Esophagus squamous epithelium (tissue), 5 donors: ENCODE measurements around the gene SET. TPM values are rescaled to one million over a fixed set of nuclear protein-coding genes. Genes with fewer than 3 reads are reported as not detected.

ENCODE experiments used
- DNase-seq: peaks from one replicate; lab custom pipeline; 2025; lab: John Stamatoyannopoulos, UW
- H3K27ac ChIP-seq, 4 donors: fragments of 200-600 bp; sonication (generic); one replicate each; pipeline ENCODE4 v1.5.1; 2016 to 2019; ENCODE audit warnings: mild to moderate bottlenecking in 1 of 4
- H3K27me3 ChIP-seq, 4 donors: fragments of 200-600 bp; sonication (generic); 1 replicate in 3 of 4; 2 replicates in 1 of 4; pipeline versions ENCODE4 v1.5.1 to v1.6.0; 2017 to 2021; ENCODE audit warnings: antibody characterized with exemption in 1 of 4
- H3K36me3 ChIP-seq, 3 donors: fragments of 200-600 bp; sonication (generic); one replicate each; pipeline ENCODE4 v1.5.1; 2016 to 2019
- H3K4me1 ChIP-seq, 3 donors: fragments of 200-600 bp; sonication (generic); one replicate each; pipeline ENCODE4 v1.5.1; 2017 to 2019
- H3K4me3 ChIP-seq, 4 donors: fragments of 200-600 bp; sonication (generic); 1 replicate in 3 of 4; 2 replicates in 1 of 4; pipeline ENCODE4 v1.5.1; 2016 to 2019; ENCODE audit warnings: mild to moderate bottlenecking in 2 of 4, moderate library complexity in 1 of 4
- H3K9me3 ChIP-seq, 3 donors: fragments of 200-600 bp; sonication (generic); one replicate each; pipeline ENCODE4 v1.5.1; 2016 to 2019
- CTCF ChIP-seq, 6 experiments: fragments of 450-650 bp in 4 of 6; fragments of 200-600 bp in 2 of 6; sonication (generic) in 2 of 6; IDR thresholded peaks; one replicate each; pipeline ENCODE4 v1.5.1; 2016 to 2019; ENCODE audit warnings: antibody characterized with exemption in 6 of 6, mild to moderate bottlenecking in 4 of 6, moderate library complexity in 4 of 6
- POLR2A ChIP-seq, 4 donors: fragments of 450-650 bp; IDR thresholded peaks; one replicate each; pipeline ENCODE4 v1.6.1; 2017; ENCODE audit warnings: antibody characterized with exemption in 4 of 4, mild to moderate bottlenecking in 4 of 4, moderate library complexity in 3 of 4
- WGBS, 2 donors: methylation state at CpG; one replicate each; pipeline ENCODE4 v1.1.5; 2018; 5-methylcytosine and 5-hydroxymethylcytosine counted together
- intact Hi-C: fragments of 100-400 bp; cut with DNase I; formaldehyde crosslinking; loops from one replicate; pipeline ENCODE4 v1.15.0; 2022
- total RNA-seq, 4 donors: library from RNA; depleted of rRNA; stranded (reverse); fragments of >200 nt; gene quantifications; one replicate each; pipeline ENCODE4 v1.1.0, GENCODE V29; 2016
- donor health status: DM: yes; HTN: yes; CAD: no.

Gene SET
- total RNA-seq, 4 donors from 2014 or later = 83.5 to 253 (median 215) TPM

GRCh38 chr9:128683340-128684064 is 5.5 kb upstream of the SET start:
- TF ChIP-seq POLR2A (IDR thresholded peaks at IDR 0.05) (no peak), CTCF (IDR thresholded peaks at IDR 0.05) (no peak)
- WGBS, 2 donors = 4 to 10% methylated on average over 12 to 16 of the region's 21 CpGs
- H3K9me3 ChIP-seq = no peaks in the 10 kb centered on the region
- peak overlapping the region; percentile 54 to 80 (median 64) for H3K4me3 ChIP-seq
- H3K27ac ChIP-seq = peak overlapping the region; percentile 92 to 97 (median 95)
- H3K36me3 ChIP-seq = no peaks in the 10 kb centered on the region
- intact Hi-C loops = no loop called here
- H3K27me3 ChIP-seq = no peaks in the 10 kb centered on the region
- no peak for DNase-seq
- H3K4me1 ChIP-seq = peaks cover 33 to 63% (median 36%) of the 10 kb centered on the region in 3 donors

- no peak for TF ChIP-seq CTCF (IDR thresholded peaks at IDR 0.05)
- no peak for TF ChIP-seq POLR2A (IDR thresholded peaks at IDR 0.05)
- no peaks in the 10 kb centered on the region for H3K36me3 ChIP-seq
- intact Hi-C loops = no loop called here
- peak overlapping the region; percentile 92 to 97 (median 95) for H3K27ac ChIP-seq
- peaks cover 33 to 65% (median 38%) of the 10 kb centered on the region in 3 donors for H3K4me1 ChIP-seq
- H3K4me3 ChIP-seq = peak overlapping the region; percentile 54 to 80 (median 64)
- DNase-seq = no peak
- H3K9me3 ChIP-seq = no peaks in the 10 kb centered on the region
- WGBS, 2 donors = 4 to 5% methylated on average over 3 of the region's 3 CpGs
- H3K27me3 ChIP-seq = no peaks in the 10 kb centered on the region
Measured at GRCh38 chr9:128684065-128684324, 5.0 kb upstream of the SET start.

GRCh38 chr9:128684325-128685199 is 4.5 kb upstream of the SET start:
- H3K4me3 ChIP-seq = peak overlapping the region; percentile 54 to 80 (median 64)
- H3K9me3 ChIP-seq = no peaks in the 10 kb centered on the region
- H3K27ac ChIP-seq = peak overlapping the region; percentile 92 to 97 (median 95)
- H3K36me3 ChIP-seq = no peaks in the 10 kb centered on the region
- TF ChIP-seq POLR2A (IDR thresholded peaks at IDR 0.05) (peak in 3 of 4 donors; percentile 43 to 76 (median 75)), CTCF (IDR thresholded peaks at IDR 0.05) (no peak)
- intact Hi-C loops = no loop called here
- H3K4me1 ChIP-seq = peaks cover 33 to 65% (median 38%) of the 10 kb centered on the region in 3 donors
- WGBS, 2 donors = 2% methylated on average over 13 to 14 of the region's 15 CpGs
- DNase-seq = peak; percentile 24
- H3K27me3 ChIP-seq = no peaks in the 10 kb centered on the region

- DNase-seq = no peak
- H3K9me3 ChIP-seq = no peaks in the 10 kb centered on the region
- TF ChIP-seq CTCF (IDR thresholded peaks at IDR 0.05) = no peak
- peak in 1 of 4 donors; percentile 44 for TF ChIP-seq POLR2A (IDR thresholded peaks at IDR 0.05)
- peaks cover 39 to 73% (median 43%) of the 10 kb centered on the region in 3 donors for H3K4me1 ChIP-seq
- intact Hi-C loops = no loop called here
- H3K4me3 ChIP-seq = peak overlapping the region in 2 of 4 donors; percentile 24 to 80
- H3K36me3 ChIP-seq = no peaks in the 10 kb centered on the region
- peak overlapping the region; percentile 92 to 97 (median 95) for H3K27ac ChIP-seq
- no peaks in the 10 kb centered on the region for H3K27me3 ChIP-seq
- 21 to 38% methylated on average over 8 to 17 of the region's 17 CpGs for whole genome bisulfite sequencing, 2 donors
Measured at GRCh38 chr9:128685636-128686489, 3.2 kb upstream of the SET start.
